Neuron (in vitro differentiated cells): ENCODE results near the gene ERBB3.

Experiments
- H2AFZ ChIP-seq: one replicate; pipeline ENCODE4 v1.6.1; 2013; ENCODE audit warnings: low read depth, mild to moderate bottlenecking, inconsistent platforms, low read length, moderate library complexity
- H3K27me3 ChIP-seq: one replicate; pipeline ENCODE4 v1.6.1; 2013; ENCODE audit warnings: low read length; ENCODE audit not compliant: insufficient read depth
- H3K36me3 ChIP-seq: one replicate; pipeline ENCODE4 v1.6.1; 2013; ENCODE audit warnings: low read length; ENCODE audit not compliant: insufficient read depth
- H3K4me1 ChIP-seq: one replicate; pipeline ENCODE4 v1.6.1; 2013; ENCODE audit warnings: low read length; ENCODE audit not compliant: insufficient read depth
- H3K4me3 ChIP-seq: 2 replicates; pipeline ENCODE4 v1.5.1; 2013; ENCODE audit warnings: mild to moderate bottlenecking, low read length, moderate library complexity
- H3K9me3 ChIP-seq: one replicate; pipeline ENCODE4 v1.6.1; 2013; ENCODE audit warnings: low read length

ERBB3 gene

DNA sequence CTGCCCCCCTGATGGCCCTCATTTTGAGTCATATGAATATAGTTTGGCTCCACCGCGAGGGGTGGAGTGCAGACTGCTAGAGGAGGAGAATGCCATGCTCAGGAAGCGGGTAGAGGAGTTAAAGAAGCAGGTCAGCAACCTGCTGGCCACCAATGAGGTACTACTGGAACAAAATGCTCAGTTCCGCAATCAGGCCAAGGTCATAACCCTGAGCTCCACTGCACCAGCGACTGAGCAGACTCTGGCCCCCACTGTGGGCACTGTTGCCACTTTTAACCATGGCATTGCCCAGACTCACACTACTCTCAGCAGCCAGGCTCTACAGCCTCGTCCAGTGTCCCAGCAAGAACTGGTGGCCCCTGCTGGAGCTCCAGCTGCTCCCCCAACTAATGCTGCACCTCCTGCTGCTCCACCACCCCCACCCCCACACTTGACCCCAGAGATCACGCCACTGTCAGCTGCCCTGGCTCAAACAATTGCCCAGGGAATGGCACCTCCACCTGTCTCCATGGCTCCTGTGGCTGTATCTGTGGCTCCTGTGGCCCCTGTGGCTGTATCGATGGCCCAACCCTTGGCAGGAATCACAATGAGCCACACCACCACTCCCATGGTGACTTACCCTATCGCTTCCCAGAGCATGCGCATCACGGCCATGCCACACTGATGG lies 41.4 kb downstream of the ERBB3 start:
- Histone ChIP-seq H2AFZ (no peak overlapping the region), H3K27me3 (no peaks in the 10 kb centered on the region), H3K36me3 (peaks cover 28% of the 10 kb centered on the region), H3K9me3 (no peaks in the 10 kb centered on the region), H3K4me3 (no peak overlapping the region), H3K4me1 (peaks cover 21% of the 10 kb centered on the region)

DNA sequence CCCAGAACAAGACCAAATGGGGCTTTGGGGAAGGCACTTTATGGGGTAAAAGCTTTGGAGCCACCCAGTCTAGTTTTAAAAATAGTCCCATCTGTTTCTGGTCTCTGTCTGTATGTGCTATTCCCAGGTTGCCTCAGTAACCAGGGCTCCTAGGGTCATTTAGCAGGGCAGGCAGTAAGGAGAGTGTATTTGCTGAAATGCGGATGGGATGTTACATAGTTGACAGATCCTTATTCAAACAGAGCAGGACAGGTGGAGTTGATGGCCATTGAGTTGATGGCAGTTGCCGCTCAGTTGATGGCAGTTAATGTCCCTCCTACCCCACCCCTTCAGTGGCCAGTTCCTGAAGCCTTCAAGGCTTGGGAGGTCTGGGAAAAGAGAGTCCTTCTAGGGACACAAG lies 42.7 kb downstream of the ERBB3 start:
- Histone ChIP-seq H3K36me3 (peaks cover 25% of the 10 kb centered on the region), H2AFZ (no peak overlapping the region), H3K9me3 (no peaks in the 10 kb centered on the region), H3K27me3 (no peaks in the 10 kb centered on the region), H3K4me1 (peaks cover 34% of the 10 kb centered on the region), H3K4me3 (no peak overlapping the region)

DNA sequence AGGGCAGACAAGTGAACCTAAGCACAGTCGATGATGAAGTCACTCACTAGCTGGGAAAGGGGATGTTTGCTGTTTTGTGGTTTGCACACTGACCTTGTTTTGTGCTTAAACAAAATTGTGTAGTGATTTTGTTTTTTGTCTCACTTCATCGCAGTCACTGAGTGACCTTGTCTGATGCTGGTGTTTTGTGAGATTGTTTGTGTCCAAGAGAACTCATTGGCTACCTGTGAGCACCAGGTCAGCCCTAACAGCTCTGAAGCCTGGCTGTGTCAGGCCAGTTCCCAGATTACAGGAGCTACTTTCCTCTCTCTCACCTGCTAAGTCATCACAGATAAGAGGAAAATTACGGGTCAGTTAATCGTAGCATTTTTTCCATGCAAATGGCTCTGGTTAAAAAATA lies 44.2 kb downstream of the ERBB3 start:
- H2AFZ ChIP-seq = no peak overlapping the region
- peaks cover 30% of the 10 kb centered on the region for H3K4me1 ChIP-seq
- H3K36me3 ChIP-seq = peaks cover 25% of the 10 kb centered on the region
- no peaks in the 10 kb centered on the region for H3K27me3 ChIP-seq
- H3K9me3 ChIP-seq = no peaks in the 10 kb centered on the region
- no peak overlapping the region for H3K4me3 ChIP-seq

DNA sequence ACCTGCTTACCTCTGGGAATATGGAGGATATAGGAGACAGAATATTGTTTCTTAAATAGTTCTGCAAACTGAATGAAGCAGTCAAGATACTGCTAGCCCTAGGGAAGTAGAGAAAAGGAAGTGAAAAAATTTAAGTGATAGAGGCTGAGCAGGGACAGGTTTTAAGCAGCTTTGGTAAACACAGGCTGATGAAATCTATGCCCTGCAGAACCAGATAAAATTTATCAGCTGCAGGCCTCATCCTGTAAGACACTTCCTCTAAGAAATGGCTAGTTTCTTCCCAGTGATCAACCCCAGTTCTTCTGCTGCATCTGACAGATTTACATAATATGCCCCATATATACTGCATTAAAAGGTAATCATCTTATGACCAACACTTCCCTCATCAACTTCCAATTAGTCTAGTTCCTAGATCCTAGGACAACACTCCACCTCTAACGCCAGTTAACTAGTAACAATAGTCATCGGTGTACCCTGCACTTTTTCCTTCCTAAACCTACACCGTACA lies 46.8 kb downstream of the ERBB3 start:
- peak overlapping the region; percentile 89 for H3K4me3 ChIP-seq

DNA sequence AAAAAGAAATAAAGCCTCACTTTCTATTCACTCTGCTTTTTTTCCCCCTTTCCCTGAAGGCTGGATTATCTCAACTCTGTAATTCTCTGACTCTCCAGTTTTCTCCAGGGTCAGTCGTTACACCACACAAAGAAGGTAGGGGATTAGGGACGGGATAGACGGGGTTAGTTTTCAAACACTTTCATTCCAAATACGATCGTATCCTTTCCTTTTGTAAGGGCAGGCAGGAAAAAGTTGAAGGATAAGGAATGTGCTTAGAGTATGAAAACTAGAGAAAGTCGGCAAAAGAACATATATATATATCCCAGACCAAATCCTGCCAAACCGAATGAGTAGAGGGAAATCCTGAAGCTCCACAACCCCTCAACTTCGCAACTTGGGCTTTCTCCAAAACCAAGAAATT lies 47.5 kb downstream of the ERBB3 start:
- no peaks in the 10 kb centered on the region for H3K27me3 ChIP-seq
- no peak overlapping the region for H2AFZ ChIP-seq
- H3K36me3 ChIP-seq = peaks cover 26% of the 10 kb centered on the region
- peak overlapping the region; percentile 89 for H3K4me3 ChIP-seq
- no peaks in the 10 kb centered on the region for H3K9me3 ChIP-seq
- H3K4me1 ChIP-seq = peaks cover 30% of the 10 kb centered on the region

More for the DNA sequence above, 46.8 kb downstream of the ERBB3 start:
- Histone ChIP-seq H3K36me3 (peaks cover 21% of the 10 kb centered on the region), H3K9me3 (no peaks in the 10 kb centered on the region), H2AFZ (no peak overlapping the region), H3K27me3 (no peaks in the 10 kb centered on the region), H3K4me1 (peaks cover 30% of the 10 kb centered on the region)

DNA sequence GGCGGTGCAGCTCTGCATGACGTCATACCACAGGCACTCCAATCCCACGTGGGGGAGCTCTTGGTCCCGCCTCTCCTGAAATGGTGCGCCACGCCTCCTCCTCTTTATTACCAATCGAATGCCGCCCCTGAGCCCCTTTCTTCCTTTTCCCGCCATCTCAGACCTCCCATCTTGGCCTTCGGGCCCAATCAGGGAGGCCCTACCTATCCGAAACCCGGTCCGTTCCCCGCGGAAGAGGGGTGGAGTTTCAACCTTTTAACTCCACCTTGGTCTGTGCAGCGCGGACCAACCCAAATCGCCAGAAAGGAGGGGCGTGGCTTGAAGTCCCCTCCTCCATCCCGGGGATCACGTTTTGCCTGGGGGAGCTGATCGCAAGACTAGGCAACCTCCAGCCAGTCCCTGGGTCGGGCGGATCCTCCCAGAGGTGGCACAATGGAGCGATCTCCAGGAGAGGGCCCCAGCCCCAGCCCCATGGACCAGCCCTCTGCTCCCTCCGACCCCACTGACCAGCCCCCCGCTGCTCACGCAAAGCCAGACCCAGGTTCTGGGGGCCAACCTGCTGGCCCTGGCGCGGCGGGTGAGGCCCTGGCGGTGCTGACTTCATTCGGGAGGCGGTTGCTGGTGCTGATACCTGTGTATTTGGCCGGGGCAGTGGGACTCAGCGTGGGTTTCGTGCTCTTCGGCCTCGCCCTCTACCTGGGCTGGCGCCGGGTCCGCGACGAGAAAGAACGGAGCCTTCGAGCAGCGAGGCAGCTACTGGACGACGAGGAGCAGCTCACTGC lies 48.1 kb downstream of the ERBB3 start, which contains the start of gene ESYT1:
Gene ESYT1, plus strand, starts transcription at position 380 of the 782 bp plus-strand sequence. Its CDS starts 53 bp downstream, at position 433.
- peak within 1 kb of the TSS; percentile 89 for H3K4me3 ChIP-seq
- no peaks in the 10 kb centered on the region for H3K27me3 ChIP-seq
- peaks cover 30% of the 10 kb centered on the region for H3K4me1 ChIP-seq
- peak within 1 kb of the TSS; percentile 13 for H2AFZ ChIP-seq
- H3K9me3 ChIP-seq = no peaks in the 10 kb centered on the region
- H3K36me3 ChIP-seq = peaks cover 27% of the 10 kb centered on the region

DNA sequence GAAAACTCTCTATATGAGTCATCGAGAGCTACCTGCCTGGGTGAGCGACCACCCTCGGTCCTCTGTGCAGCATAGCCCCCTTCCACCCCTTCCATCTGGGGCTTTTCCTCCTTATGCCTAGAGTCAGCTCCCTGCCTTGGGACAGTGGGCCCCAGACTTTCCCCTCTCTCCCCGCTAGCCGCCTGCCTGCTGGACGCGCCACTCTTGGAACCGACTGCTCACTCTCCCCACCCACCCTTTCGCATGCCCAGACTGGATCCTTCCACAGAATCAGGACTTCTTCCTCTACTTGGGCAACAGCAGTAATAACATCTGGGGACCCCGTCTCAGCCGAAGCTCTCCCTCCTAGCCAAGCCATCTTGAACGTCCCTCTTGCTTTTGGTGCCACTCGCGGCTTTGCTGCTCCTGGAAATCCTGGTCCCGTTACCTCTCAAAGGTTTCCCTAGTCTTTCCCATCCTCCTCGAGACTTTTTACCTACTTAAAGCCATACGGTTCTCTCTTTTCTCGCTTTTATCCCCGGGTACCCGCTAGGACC lies 48.8 kb downstream of the ERBB3 start:
- peaks cover 33% of the 10 kb centered on the region for H3K36me3 ChIP-seq
- peaks cover 30% of the 10 kb centered on the region for H3K4me1 ChIP-seq
- no peaks in the 10 kb centered on the region for H3K9me3 ChIP-seq
- H3K27me3 ChIP-seq = no peaks in the 10 kb centered on the region
- peak overlapping the region; percentile 13 for H2AFZ ChIP-seq
- peak overlapping the region; percentile 89 for H3K4me3 ChIP-seq

DNA sequence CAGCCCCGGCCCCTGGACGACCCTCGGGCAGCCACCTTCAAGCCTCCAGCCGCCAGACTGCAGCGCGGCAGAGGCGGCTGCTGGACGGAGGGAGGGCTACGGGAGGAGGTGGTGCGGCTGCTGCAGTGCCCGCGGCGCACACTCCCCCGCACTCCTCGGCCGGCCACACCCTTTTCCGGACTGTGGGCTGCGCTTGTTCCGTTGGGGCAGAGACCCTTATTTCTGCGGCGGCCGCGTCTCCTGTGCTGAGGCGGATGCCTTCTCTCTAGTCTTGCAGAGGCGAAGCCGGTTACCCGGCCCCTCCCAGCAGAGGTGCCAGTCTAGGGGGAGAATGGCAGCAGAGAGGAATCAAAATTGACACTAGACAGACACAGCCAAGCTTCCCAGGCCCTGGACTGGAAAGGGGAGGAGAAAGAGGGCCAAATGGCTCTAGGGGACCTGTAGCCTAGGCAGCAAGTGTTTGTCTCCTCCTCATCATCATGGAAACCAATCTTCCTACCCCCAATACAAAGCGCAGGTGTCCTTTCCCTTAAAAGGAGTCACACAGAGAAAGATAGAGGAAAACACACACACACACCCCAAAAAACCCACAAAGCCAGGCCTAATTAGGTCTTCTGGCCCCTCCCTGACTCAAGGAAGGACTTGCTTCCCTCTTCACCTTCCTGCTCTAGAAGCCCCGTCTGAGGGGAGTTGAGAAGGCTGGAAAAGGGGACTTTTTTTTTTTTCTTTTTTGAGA lies 49.4 kb downstream of the ERBB3 start:
- Histone ChIP-seq H3K4me1 (peaks cover 30% of the 10 kb centered on the region), H3K27me3 (no peaks in the 10 kb centered on the region), H3K36me3 (peaks cover 40% of the 10 kb centered on the region), H3K9me3 (no peaks in the 10 kb centered on the region), H2AFZ (no peak overlapping the region), H3K4me3 (peak overlapping the region; percentile 89)

DNA sequence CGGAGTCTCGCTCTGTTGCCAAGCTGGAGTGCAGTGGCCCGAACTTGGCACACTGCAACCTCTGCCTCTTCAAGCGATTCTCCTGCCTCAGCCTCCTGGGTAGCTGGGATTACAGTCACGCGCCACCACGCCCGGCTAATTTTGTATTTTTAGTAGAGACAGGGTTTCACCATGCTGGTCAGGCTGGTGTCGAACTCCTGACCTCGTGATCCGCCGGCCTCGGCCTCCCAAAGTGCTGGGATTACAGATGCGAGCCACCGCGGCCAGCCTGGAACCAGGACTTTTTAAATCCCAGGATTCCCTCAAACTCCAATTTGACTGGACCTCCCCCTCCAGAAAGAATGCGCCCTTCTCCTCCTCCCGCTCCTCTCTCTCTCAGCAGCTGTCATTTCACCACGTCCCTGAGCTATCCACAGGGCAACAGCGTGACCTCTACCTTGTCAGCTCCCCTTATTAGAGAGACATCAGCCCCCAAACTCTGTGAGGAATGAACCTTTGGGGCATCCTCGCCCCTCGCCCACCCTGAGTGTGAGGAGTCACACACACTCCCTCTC lies 50.1 kb downstream of the ERBB3 start:
- H2AFZ ChIP-seq = no peak overlapping the region
- H3K4me1 ChIP-seq = peaks cover 30% of the 10 kb centered on the region
- no peaks in the 10 kb centered on the region for H3K27me3 ChIP-seq
- H3K4me3 ChIP-seq = peak overlapping the region; percentile 89
- H3K9me3 ChIP-seq = no peaks in the 10 kb centered on the region
- peaks cover 44% of the 10 kb centered on the region for H3K36me3 ChIP-seq

DNA sequence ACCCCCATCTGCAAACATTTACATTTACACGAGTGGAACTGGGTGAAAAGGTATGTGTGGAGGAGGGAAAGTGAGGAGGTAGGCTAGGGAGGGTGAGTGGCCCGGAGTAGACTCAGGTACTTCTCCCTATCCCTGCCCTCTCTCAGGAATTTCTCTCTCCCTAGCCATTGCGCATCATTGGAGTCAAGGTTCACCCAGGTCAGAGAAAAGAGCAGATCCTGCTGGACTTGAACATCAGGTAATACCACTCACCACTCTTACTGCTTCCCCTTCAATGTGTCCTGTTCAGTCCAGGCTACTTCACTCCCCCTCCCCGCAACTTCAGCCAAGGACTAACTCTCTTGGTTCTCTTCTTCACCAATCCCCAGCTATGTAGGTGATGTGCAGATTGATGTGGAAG lies 50.9 kb downstream of the ERBB3 start:
- H3K36me3 ChIP-seq = peaks cover 46% of the 10 kb centered on the region
- peaks cover 30% of the 10 kb centered on the region for H3K4me1 ChIP-seq
- no peak overlapping the region for H2AFZ ChIP-seq
- H3K9me3 ChIP-seq = no peaks in the 10 kb centered on the region
- no peaks in the 10 kb centered on the region for H3K27me3 ChIP-seq
- no peak overlapping the region for H3K4me3 ChIP-seq

DNA sequence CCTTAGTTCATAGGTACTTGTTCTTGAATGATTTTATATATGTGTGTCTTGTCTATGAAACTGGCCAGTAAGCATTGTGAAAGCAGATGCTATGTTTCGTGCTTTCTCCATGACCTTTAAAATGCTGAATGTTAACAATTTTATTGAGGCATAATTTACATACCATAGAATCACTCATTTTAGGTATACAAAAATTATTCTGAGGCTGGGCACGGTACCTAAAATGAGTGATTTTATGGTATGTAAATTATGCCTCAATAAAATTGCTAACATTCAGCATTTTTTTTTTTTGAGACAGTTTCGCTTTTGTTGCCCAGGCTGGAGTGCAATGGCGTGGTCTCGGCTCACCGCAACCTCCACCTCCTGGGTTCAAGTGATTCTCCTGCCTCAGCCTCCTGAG lies 54.9 kb downstream of the ERBB3 start:
- peaks cover 82% of the 10 kb centered on the region for H3K36me3 ChIP-seq

DNA sequence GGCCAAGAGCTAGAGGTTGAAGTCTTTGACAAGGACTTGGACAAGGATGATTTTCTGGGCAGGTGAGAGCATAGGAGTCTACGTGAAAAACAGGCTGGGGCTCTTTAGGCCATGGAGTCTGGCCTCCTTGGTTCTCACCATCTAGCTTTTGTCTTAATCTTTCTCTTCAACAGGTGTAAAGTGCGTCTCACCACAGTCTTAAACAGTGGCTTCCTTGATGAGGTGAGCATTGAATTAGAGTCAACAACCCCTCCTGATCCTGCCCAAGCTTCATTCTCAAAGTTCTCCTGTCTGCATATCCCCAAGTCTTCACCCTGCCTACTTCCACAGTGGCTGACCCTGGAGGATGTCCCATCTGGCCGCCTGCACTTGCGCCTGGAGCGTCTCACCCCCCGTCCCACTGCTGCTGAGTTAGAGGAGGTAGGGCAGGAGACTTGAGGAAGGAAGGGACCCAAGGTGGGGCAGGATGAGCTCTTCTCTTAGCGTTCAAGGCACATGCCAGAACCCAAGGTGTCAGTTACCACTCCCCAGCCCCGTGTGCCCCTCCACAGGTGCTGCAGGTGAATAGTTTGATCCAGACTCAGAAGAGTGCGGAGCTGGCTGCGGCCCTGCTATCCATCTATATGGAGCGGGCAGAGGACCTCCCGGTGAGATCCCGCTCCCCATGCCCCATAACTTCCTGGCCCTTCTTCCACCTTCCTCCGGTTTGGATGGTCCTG lies 58.0 kb downstream of the ERBB3 start:
- no peak overlapping the region for H3K4me3 ChIP-seq
- no peaks in the 10 kb centered on the region for H3K27me3 ChIP-seq
- no peaks in the 10 kb centered on the region for H3K4me1 ChIP-seq
- H3K9me3 ChIP-seq = no peaks in the 10 kb centered on the region
- H2AFZ ChIP-seq = no peak overlapping the region
- peaks cover 78% of the 10 kb centered on the region for H3K36me3 ChIP-seq

More for the DNA sequence above, 54.9 kb downstream of the ERBB3 start:
- H3K27me3 ChIP-seq = no peaks in the 10 kb centered on the region
- H3K4me1 ChIP-seq = peaks cover 3% of the 10 kb centered on the region
- H3K9me3 ChIP-seq = no peaks in the 10 kb centered on the region
- H2AFZ ChIP-seq = no peak overlapping the region
- no peak overlapping the region for H3K4me3 ChIP-seq
